NCI-H2029 treated with DMSO at 0.1 percent for 48 hours (cell line): Measurements from ENCODE around the gene TMBIM1.
"Not testable (repeated sequence)": the region's sequence is repeated elsewhere in the genome, so short reads cannot be mapped to it uniquely, and the experiment has no call there.

Source experiments
- DNase-seq: peaks from one replicate; lab custom pipeline; 2025; lab: John Stamatoyannopoulos, UW

TMBIM1 gene

DNA sequence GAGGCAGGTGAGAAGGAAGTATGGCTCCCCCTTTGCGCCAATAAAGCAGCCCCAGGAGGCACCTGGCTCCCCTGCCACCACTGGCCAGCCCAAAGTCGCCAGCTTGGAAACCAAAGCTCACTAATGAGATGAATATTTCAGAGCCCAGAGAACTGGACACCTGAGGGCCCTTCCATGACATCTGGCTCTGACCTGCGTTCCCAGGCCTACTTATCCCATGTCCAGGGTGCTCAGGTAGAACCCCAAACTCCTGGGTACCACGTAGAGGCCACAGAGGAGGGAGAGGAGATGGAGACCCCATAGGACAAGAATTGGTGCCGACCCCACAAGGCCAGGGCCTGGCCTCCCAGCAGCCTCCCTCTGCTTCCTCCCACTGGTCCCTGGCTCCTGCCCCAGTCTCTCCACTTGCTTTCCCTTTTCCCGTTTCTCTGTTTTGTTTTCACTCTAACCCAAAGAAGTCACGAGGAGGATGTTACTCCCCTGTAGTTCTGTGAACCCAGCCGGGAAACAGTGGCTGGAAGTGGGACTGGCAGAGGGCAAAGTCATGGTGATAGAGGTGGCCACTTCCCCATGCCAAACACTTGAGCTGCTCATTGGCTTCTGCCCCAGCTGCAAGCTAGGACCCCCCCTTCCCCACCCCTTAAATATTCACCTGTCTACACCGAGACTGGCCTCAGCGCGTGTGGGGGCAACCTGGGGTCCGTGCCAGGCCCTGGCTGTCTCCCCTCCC, 820 bp downstream of the TMBIM1 start:
- DNase-seq: no peak

GRCh38 chr2:218290316-218291261, 1.7 kb downstream of the TMBIM1 start:
- DNase-seq: no peak

- no peak for DNase-seq
These were observed 2.5 kb downstream of the TMBIM1 start for GRCh38 chr2:218289639-218290315.

- DNase-seq: no peak
These were observed 5.5 kb downstream of the TMBIM1 start for GRCh38 chr2:218286570-218287459.

- no peak for DNase-seq
These were observed 6.7 kb downstream of the TMBIM1 start for GRCh38 chr2:218285604-218286003.

- DNase-seq: no peak
These were observed 8.0 kb downstream of the TMBIM1 start for GRCh38 chr2:218284106-218284811.

DNA sequence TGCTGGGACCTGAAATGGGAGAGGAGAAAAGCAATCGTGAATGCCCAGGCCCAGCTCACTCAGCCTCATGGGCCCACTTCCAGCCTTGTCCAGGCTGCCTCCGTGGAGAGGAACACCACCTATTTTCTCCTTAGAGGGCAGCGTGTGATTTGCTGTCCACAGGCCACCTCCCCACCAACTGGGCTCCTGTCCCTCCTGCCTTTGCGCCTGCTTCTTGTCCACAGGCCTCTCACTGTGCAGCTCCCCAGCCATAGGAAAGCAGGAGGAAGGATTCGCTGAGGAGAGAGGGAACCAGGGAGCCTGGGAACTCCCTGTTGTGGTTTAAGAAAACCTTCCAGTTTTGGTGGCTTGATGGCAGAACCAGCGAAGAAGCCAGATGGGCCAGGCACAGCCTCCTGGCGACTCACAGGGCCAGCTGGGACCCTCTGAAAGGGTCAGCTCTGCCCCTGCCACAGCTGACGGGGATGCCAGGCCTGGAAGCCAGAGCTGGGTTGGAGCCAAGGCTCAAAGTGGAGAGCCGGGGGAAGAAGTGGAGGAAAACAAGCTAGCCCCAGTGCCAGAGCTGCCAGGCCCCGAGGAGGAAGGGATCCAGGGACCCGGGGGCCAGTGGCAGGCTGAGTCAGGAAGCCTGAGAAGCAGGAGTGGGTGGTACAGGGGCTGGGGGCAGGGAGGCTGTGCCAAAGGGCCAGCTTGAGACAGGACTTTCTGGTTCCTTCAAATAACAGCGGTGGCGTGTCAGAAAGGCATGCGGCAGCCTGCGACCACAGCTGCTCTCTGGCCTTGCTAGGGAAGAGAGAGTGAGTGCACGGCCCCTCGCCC, 9.9 kb downstream of the TMBIM1 start:
- no peak for DNase-seq

GRCh38 chr2:218281449-218281848, 10.9 kb downstream of the TMBIM1 start:
- DNase-seq: no peak

DNA sequence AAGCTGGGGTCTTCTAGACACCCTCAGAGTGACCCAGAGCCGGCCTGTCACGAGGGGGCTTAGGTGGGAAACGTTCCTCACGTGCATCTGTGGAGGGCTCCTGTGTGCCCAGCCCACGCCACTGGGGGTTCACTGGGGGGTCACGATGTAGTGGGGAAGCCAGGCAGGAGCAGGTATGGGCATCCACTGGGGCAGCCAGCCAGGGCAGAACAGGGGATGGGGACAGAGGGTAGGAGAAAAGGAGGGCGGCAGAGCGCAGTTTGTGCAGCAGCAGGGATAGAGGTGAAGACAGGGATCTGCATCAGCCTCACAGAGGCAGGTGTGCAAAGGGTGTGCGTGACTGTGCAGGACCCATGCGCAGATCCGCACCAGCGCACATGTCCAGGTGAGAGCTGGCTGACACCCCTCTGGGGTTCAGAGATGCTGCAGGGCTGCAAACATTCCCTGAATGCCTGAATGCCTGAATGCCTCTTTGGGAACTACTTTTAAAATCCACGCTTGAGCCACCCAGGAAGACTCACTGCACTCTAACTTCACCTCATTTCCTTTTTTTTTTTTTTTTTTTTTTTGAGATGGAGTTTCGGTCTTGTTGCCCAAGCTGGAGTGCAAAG, 11.9 kb downstream of the TMBIM1 start:
- no peak for DNase-seq

- DNase-seq: no peak
These were observed 13.6 kb downstream of the TMBIM1 start for GRCh38 chr2:218278531-218279360.

DNA sequence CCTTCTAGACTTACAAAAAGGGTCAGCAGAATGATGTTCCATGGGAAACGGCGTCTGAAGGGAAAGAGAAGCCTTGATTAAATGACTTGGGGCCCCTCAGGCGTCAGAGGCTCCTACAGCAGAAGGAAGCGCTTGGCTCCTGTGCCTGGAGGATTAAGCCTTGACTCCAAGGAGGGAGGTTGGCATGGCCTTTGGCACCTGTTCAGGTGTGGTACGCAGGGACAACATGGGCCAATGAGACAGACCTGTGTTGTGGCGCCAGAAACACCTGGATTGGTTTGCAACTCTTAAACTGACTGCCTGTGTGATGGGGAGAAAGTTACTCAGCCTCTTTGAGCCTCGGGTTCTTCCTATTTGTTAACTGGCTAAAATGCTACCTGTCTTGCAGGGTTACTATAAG, 14.4 kb downstream of the TMBIM1 start:
- no peak for DNase-seq

- DNase-seq: no peak
These were observed 15.1 kb downstream of the TMBIM1 start for GRCh38 chr2:218276986-218277755.

GRCh38 chr2:218275371-218276072, 16.8 kb downstream of the TMBIM1 start:
- DNase-seq: no peak

DNA sequence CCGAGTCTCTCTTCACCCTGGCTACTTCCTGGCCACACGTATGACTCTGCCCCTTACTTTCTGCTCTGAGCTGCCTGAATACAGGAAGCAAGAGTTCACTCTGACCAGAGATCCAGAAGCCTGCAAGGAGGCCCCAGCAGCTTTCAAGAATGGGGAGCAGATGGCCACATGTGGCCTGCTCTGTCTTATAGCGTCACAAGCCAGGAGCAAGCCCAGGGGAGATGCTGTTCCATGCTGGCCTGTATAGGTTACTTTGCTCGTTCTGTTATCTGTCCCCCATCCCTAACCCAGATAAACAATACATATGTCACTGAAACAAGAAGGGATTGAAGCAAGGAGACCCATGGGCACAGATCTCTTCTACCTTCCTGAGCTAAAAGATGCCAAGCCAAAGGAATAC, 17.7 kb downstream of the TMBIM1 start:
- no peak for DNase-seq

DNA sequence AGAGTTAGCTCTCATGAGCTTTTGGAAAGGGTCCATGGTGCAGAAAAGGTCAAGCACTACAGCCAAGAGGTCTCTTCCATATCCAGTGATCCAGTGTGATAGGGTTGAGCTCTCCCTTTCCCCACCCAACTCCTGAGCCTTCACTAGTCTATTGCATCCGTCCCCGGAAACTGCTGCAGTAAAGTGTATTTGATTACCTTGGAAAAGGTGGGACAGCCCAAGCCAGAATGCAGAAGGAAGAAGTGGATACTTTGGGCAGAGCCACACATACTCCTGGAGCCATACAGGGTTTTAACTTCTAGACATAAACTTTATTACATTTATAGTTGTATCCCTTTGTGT, 18.4 kb downstream of the TMBIM1 start:
- no peak for DNase-seq

DNA sequence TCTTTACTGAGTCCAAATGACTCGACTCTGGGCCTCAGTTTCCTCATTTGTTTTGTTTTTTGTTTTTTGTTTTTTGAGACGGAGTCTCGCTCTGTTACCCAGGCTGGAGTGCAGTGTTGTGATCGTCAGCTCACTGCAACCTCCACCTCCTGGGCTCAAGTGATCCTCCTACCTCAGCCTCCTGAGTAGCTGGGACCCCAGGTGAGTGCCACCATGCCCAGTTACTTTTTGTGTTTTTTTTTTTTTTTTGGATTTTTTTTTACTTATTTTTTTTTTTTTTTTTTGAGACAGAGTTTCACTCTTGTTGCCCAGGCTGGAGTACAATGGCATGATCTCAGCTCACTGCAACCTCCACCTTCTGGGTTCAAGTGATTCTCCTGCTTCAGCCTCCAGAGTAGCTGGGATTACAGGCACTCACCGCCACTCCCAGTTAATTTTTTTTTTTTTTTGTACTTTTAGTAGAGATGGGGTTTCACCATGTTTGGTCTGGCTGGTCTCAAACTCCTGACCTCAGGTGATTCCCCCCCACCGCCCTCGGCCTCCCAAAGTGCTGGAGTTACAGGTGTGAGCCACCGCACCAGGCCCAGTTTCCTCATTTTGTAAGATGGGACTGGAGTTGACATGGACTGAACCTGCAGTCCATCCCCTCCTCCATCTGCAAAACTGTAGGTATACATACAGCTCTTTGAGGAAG, 18.9 kb downstream of the TMBIM1 start:
- DNase-seq: not testable (repeated sequence)
